Spleen (tissue), 7 donors: Measurements from ENCODE around the gene SYNE2.

Experiments
- POLR2A ChIP-seq, 3 donors: fragments of 450-650 bp; IDR thresholded peaks; one replicate each; pipeline ENCODE4 v1.5.1; 2017; ENCODE audit warnings: antibody characterized with exemption in 3 of 3, mild to moderate bottlenecking in 1 of 3
- POLR2AphosphoS5 ChIP-seq, 3 donors: sonication (generic); formaldehyde crosslinking; IDR thresholded peaks; one replicate each; pipeline ENCODE4 v1.5.1; 2017; ENCODE audit warnings: antibody characterized with exemption in 3 of 3
- TF ChIP-seq, protein P1 (sequence below), 11 experiments: fragments of 200-600 bp in 7 of 11; fragments of 450-650 bp in 4 of 11; sonication (generic) in 4 of 11; IDR thresholded peaks in 8 of 11; conservative IDR thresholded peaks in 3 of 11; 1 replicate in 7 of 11; 2 replicates in 4 of 11; pipeline versions ENCODE4 v1.4.0 to v1.8.0; 2016 to 2021; ENCODE audit warnings: antibody characterized with exemption in 11 of 11, inconsistent platforms in 4 of 11, mild to moderate bottlenecking in 1 of 11
- donor health status: DM: no; HTN: no; CAD: no; lungs with moderate emphysema.
- donor health status: DM: no; HTN: no; CAD: no.
- donor health status: DM: no; HTN: no; CAD: no.

DNA sequence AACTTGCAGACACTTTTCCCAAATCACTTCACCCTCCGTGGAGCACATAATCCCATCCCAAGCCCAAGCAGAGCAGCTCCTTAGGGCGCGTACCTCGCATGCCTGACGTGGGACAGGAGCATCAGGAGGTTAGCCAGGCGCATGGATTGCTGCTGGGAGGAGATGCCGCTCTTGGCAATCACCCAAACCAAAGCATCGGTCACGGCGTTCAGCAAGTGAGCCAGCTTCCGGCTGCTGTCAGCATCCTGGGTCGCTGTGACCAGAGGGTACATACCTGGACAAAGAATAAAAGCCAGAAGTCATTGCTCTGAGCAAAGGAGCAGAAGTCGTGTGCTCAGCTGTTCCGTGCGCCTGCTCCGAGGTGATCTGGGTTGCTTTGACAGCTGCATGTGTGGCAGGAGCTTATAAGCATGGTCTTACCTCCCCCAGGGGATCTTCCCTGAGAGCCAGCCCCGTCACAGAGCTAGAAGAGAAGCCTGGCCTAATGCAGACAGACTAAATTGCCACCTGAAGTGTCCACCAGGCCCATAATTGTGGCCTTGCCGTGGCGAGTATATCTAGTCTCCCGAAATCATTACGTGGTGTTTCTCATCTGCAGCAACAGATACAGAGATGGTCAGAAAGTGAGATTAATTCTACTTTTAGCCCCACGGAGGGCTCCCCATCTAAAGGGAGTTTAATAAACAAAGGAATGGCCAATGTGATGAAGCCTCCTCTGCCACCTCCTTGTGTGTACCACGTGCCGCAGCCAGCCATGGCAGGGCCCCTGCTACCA is 382.3 kb downstream of the SYNE2 start:
- TF ChIP-seq, protein P1, sequence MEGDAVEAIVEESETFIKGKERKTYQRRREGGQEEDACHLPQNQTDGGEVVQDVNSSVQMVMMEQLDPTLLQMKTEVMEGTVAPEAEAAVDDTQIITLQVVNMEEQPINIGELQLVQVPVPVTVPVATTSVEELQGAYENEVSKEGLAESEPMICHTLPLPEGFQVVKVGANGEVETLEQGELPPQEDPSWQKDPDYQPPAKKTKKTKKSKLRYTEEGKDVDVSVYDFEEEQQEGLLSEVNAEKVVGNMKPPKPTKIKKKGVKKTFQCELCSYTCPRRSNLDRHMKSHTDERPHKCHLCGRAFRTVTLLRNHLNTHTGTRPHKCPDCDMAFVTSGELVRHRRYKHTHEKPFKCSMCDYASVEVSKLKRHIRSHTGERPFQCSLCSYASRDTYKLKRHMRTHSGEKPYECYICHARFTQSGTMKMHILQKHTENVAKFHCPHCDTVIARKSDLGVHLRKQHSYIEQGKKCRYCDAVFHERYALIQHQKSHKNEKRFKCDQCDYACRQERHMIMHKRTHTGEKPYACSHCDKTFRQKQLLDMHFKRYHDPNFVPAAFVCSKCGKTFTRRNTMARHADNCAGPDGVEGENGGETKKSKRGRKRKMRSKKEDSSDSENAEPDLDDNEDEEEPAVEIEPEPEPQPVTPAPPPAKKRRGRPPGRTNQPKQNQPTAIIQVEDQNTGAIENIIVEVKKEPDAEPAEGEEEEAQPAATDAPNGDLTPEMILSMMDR (IDR thresholded peaks at IDR 0.05 in 8 of 11, conservative IDR thresholded peaks at IDR 0.05 in 3 of 11) = no peak
- TF ChIP-seq POLR2A (IDR thresholded peaks at IDR 0.05) (no peak), POLR2AphosphoS5 (IDR thresholded peaks at IDR 0.05) (peak in 2 of 3 donors; percentile 29 to 43)
